ENCODE results near the gene SORCS3. TPM values are rescaled to one million over a fixed set of nuclear protein-coding genes. Genes with fewer than 3 reads are reported as not detected.

SORCS3 gene
- total and polyA plus RNA-seq, 2 donors (not counting 1 experiment from before 2014, with no cell fraction given) = not detected

- 79% methylated on average over 6 of the region's 7 CpGs for WGBS (ENCODE audit: insufficient coverage)
These were observed 32.8 kb upstream of the SORCS3 start for GRCh38 chr10:104608091-104608828.

More at GRCh38 chr10:104608091-104608828, 32.8 kb upstream of the SORCS3 start:
- H3K4me3 ChIP-seq (ENCODE audit: control extremely low read depth in 1 of 5, extremely low read depth in 1 of 5, insufficient read depth in 1 of 5, low read depth in 2 of 5, low read length in 4 of 5) = no peak overlapping the region
- intact Hi-C loops (cut with micrococcal nuclease) = no loop called here
- H3K4me1 ChIP-seq (ENCODE audit: control insufficient read depth in 2 of 2, insufficient read depth in 2 of 2, low read length in 2 of 2) = no peaks in the 10 kb centered on the region
- no peaks in the 10 kb centered on the region for H3K36me3 ChIP-seq (replicated peaks in 1 of 2; ENCODE audit: control extremely low read depth in 1 of 2, control insufficient read depth in 1 of 2, extremely low read depth in 1 of 2, insufficient read depth in 2 of 2, low read length in 1 of 2)
- H3K4me3 Mint-ChIP-seq = no peak overlapping the region
- ChIA-PET CTCF (no interaction called here), POLR2A (no interaction called here)
- H3K27me3 ChIP-seq (replicated peaks in 1 of 4; ENCODE audit: control extremely low read depth in 1 of 4, control insufficient read depth in 3 of 4, insufficient read depth in 4 of 4, low read length in 3 of 4) = peaks cover 0 to 4% (median 2%) of the 10 kb centered on the region in 4 experiments
- DNase-seq (no peak), ATAC-seq (ENCODE audit: low read depth) (no peak)
- H3K9me3 Mint-ChIP-seq (ENCODE audit: insufficient read depth) = peaks cover 2% of the 10 kb centered on the region
- no peaks in the 10 kb centered on the region for H3K4me1 Mint-ChIP-seq
- no peak overlapping the region for H3K4me2 ChIP-seq (replicated peaks; ENCODE audit: low read depth, low read length, poor library complexity, severe bottlenecking)
- no peaks in the 10 kb centered on the region for H3K79me2 ChIP-seq (ENCODE audit: control insufficient read depth, insufficient read depth, low read length)
- no peak overlapping the region for H3K9ac ChIP-seq (ENCODE audit: low read length)
- peaks cover 0 to 8% (median 4%) of the 10 kb centered on the region in 3 donors for H3K9me3 ChIP-seq (ENCODE audit: control extremely low read depth in 1 of 3, control insufficient read depth in 2 of 3, insufficient read depth in 1 of 3, low read length in 2 of 3)
- H2AFZ ChIP-seq (ENCODE audit: insufficient read depth, low read depth, low read length, poor library complexity, severe bottlenecking) = no peak overlapping the region
- H3K27ac ChIP-seq (ENCODE audit: low read length in 2 of 2) = no peak overlapping the region
- TF ChIP-seq CTCF (IDR thresholded peaks at IDR 0.05) = no peak
- no peaks in the 10 kb centered on the region for H4K20me1 ChIP-seq (ENCODE audit: control insufficient read depth, insufficient read depth, low read length, poor library complexity, severe bottlenecking)
- peaks cover 13% of the 10 kb centered on the region for H3K27me3 Mint-ChIP-seq
- H3K27ac Mint-ChIP-seq = no peak overlapping the region

All from B cell (primary cell).